Measurements from ENCODE around the gene TNFRSF12A.

TNFRSF12A gene

DNA sequence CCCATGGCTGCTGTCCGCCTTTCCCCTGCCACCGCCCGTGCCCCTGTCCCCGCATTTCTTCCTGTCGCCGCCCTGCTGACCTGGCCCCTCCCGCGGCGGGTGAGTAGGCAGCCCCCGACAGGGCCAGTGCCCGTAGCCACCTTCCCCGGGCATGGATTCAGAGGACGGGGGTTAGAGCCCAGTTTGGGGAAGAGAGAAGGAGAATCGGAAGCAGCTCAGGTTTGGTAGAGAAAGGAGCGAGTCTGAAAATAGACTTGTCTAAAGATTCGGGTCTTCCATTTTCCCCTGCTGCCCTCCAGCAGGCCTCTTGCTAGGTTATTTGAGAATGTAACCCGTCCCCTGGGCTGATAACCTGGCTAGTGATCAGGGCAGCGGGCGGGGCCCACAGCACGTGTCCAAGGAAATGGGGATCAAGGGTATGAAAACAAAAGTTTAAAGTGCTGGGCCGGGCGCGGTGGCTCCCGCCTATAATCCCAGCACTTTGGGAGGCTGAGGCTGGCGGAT lies 15.3 kb upstream of the TNFRSF12A start:
- no peak for DNase-seq (ENCODE audit: low read depth)
- Histone ChIP-seq H3K4me1 (ENCODE audit: control insufficient read depth, insufficient read depth, low read length) (peaks cover 11% of the 10 kb centered on the region), H3K4me3 (ENCODE audit: low read length) (peak overlapping the region; percentile 56), H3K36me3 (ENCODE audit: control insufficient read depth, insufficient read depth, low read length, severe bottlenecking) (no peaks in the 10 kb centered on the region), H3K9ac (ENCODE audit: low read length) (no peak overlapping the region), H3K27me3 (replicated peaks; ENCODE audit: control insufficient read depth, insufficient read depth, low read length) (peaks cover 35% of the 10 kb centered on the region), H3K9me3 (ENCODE audit: control insufficient read depth, low read length) (no peaks in the 10 kb centered on the region)

DNA sequence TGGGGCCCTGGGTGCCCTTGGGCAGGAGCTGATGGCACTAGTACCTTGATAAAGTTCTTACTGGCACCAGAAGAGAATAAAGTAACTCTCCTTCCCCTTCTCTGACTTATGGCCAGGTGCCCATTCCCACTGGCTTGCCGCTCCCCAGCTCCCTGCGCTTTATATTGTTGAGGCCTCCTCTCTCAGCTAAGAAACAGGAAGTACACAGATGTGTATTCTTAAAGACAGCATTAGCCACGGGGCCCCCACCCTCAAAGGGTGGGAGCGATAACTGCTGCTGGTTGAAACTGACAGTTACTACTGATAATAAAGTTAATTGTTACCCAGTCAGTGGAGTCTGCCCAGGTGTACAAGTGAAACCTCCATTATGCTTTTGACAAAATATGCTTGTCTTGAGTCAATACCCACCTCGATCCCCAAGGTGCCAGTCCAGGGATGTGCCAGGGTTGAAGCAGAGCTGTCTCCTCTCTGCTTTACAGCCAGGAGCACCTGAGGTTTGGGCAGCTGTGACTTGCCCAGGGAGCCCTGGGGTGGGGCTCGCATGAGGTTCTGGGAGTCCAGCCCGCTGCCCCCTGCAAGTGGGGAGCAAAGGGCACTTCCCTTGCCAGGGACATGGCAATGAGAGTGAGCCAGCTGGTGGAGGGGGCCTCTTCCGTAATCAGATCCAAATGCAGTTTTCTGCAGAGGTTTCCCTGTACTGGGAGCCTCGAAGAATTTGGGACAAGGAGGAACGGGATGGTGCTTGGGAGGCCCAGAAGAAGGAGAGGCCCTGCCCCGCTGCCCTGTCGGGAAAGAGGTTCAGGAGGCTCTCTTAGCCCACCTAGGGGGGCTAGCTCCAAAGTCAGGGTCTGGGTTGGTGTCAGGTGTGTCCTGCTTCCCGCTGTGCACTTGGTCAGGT lies 12.9 kb upstream of the TNFRSF12A start:
- Histone ChIP-seq H3K9ac (ENCODE audit: low read length) (no peak overlapping the region), H3K27me3 (replicated peaks; ENCODE audit: control insufficient read depth, insufficient read depth, low read length) (peaks cover 40% of the 10 kb centered on the region), H3K4me3 (ENCODE audit: low read length) (no peak overlapping the region), H3K36me3 (ENCODE audit: control insufficient read depth, insufficient read depth, low read length, severe bottlenecking) (no peaks in the 10 kb centered on the region), H3K4me1 (ENCODE audit: control insufficient read depth, insufficient read depth, low read length) (peaks cover 11% of the 10 kb centered on the region), H3K9me3 (ENCODE audit: control insufficient read depth, low read length) (no peaks in the 10 kb centered on the region)
- DNase-seq (ENCODE audit: low read depth) = no peak

DNA sequence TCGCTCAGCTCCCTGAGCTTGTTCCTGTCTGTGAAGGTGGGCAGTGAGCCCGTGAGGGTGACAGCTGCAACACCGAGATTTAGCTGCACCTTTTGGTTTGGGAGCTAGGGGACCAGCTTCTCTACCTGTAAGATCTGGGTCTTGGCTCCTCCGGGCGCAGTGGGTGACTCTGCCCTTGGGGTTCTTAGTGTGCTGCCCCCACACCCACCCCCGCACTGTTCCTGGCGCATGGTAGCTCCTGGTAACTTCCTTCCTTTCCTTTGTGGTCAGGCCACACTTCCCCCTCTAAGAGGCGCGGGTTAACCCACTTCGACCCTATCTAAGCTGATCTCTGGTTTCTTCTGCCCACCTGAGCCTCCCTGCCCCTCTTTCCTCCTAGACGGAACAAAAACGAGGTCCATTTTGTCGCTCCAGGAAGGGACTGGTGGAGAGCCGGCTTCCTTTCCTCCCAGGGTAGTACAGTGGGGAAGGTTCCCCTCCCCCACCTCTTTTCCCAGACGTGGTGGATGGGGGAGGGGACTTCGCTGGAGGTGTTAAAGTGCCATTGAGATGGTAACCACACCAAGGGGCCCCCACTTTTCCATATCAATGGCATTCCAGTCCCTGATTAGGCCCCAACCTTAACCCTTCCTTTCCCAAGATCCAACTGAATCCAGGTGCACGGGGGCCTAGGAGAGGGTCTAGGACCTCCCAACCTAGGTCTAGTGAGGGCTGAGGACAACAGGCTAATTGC lies 12.0 kb upstream of the TNFRSF12A start:
- H3K4me3 ChIP-seq (ENCODE audit: low read length) = no peak overlapping the region
- H3K27me3 ChIP-seq (replicated peaks; ENCODE audit: control insufficient read depth, insufficient read depth, low read length) = peaks cover 47% of the 10 kb centered on the region
- no peak for DNase-seq (ENCODE audit: low read depth)
- H3K9me3 ChIP-seq (ENCODE audit: control insufficient read depth, low read length) = no peaks in the 10 kb centered on the region
- no peak overlapping the region for H3K9ac ChIP-seq (ENCODE audit: low read length)
- peaks cover 11% of the 10 kb centered on the region for H3K4me1 ChIP-seq (ENCODE audit: control insufficient read depth, insufficient read depth, low read length)
- H3K36me3 ChIP-seq (ENCODE audit: control insufficient read depth, insufficient read depth, low read length, severe bottlenecking) = no peaks in the 10 kb centered on the region

DNA sequence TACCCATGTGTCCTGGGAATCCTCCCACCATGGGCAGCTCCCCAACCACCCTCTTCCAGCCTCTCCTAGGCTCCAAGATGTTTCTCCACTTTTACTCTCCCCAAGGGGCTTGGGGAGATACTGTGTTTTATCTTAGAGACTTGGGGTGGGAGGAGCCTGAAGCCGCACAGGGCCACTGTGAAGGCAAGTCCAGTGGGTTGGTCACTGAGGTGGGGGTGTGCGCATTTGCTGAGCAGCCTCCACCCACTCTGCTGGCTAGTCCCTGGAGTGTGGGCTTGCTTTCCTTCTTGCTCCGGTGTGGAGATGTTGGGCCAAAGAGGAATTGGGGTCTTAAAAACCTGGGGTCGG lies 11.5 kb upstream of the TNFRSF12A start:
- Histone ChIP-seq H3K36me3 (ENCODE audit: control insufficient read depth, insufficient read depth, low read length, severe bottlenecking) (no peaks in the 10 kb centered on the region), H3K4me3 (ENCODE audit: low read length) (no peak overlapping the region), H3K9me3 (ENCODE audit: control insufficient read depth, low read length) (no peaks in the 10 kb centered on the region), H3K4me1 (ENCODE audit: control insufficient read depth, insufficient read depth, low read length) (peaks cover 11% of the 10 kb centered on the region), H3K9ac (ENCODE audit: low read length) (no peak overlapping the region), H3K27me3 (replicated peaks; ENCODE audit: control insufficient read depth, insufficient read depth, low read length) (peaks cover 53% of the 10 kb centered on the region)
- DNase-seq (ENCODE audit: low read depth) = no peak

DNA sequence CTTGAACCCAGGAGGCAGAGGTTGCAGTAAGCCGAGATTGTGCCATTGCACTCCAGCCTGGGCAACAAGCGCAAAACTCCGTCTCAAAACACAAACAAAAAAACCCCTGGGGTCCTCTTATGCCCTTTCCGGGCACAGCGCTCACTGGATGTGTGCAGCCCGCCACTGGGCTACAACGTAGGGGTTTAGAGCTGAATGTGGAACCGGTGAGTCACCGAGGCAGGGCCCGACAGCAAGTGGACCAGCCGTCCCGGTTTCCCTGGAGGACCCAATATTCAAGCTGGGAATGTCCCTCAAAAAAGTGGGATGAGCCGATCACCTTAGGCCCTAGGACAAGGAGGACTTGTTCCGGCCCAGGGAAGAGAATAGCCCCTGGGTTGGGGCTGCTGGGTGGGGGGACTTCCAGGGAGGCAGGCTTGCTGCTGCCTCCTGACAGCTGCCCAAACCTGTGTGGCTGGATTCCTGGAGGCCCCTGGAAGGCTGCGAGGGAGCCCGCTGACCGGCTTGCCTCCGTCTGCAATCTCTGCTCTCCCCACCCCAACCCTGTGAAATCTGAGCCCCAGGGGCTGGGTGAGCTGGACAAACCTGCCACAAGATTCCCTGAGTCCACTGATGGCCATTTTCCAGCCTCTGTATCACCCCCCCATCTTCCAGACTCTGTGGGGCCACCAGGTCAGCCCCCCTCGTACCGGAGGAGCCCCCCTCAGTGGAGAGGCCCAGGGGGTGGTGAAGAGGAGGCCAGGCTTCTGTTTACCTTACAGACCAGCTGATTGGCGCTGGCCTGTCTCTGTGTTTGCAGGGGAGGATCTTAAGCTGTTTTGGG lies 10.4 kb upstream of the TNFRSF12A start:
- no peaks in the 10 kb centered on the region for H3K9me3 ChIP-seq (ENCODE audit: control insufficient read depth, low read length)
- H3K9ac ChIP-seq (ENCODE audit: low read length) = no peak overlapping the region
- DNase-seq (ENCODE audit: low read depth) = no peak
- no peak overlapping the region for H3K4me3 ChIP-seq (ENCODE audit: low read length)
- H3K27me3 ChIP-seq (replicated peaks; ENCODE audit: control insufficient read depth, insufficient read depth, low read length) = peaks cover 61% of the 10 kb centered on the region
- no peaks in the 10 kb centered on the region for H3K36me3 ChIP-seq (ENCODE audit: control insufficient read depth, insufficient read depth, low read length, severe bottlenecking)
- H3K4me1 ChIP-seq (ENCODE audit: control insufficient read depth, insufficient read depth, low read length) = peaks cover 11% of the 10 kb centered on the region

DNA sequence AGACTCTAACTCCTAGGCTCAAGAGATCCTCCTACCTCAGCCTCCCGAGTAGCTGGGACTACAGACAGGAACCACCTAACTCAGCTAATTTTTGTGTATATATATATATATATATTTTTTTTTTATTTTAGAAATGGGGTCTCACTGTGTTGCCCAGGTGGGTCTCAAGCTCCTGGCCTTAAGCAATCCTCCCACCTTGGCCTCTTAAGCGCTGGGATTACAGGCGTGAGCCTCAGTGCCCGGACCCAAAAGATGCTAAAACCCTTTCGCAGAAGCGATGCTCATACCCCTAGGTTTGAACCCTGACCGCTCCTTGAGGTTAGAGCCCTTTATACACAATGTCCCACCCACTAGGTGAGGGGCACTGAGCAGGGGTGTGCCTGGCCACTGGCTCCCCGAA lies 9.7 kb upstream of the TNFRSF12A start:
- Histone ChIP-seq H3K36me3 (ENCODE audit: control insufficient read depth, insufficient read depth, low read length, severe bottlenecking) (no peaks in the 10 kb centered on the region), H3K9me3 (ENCODE audit: control insufficient read depth, low read length) (no peaks in the 10 kb centered on the region), H3K4me3 (ENCODE audit: low read length) (no peak overlapping the region), H3K9ac (ENCODE audit: low read length) (no peak overlapping the region), H3K27me3 (replicated peaks; ENCODE audit: control insufficient read depth, insufficient read depth, low read length) (peaks cover 63% of the 10 kb centered on the region), H3K4me1 (ENCODE audit: control insufficient read depth, insufficient read depth, low read length) (peaks cover 11% of the 10 kb centered on the region)
- DNase-seq (ENCODE audit: low read depth) = no peak

DNA sequence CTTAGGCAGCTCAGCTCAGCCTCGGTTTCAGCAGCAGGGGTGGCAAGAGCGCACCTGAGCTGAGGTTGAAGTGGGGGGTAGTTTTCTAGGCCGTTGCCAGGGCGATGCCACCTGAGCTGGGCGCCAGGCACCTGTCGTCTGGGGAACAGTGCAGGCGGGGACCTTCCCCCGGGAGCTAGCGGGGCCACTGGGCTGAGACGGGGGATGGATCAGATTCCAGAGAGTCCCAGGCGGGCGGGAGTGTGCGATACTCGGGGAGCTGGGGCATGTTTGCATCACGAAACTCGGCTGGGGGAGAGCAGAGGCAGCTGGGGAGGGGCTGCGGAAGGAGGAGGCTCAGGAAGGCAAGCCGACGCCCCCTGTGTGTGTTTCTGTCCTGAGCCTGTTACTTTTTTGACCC lies 7.9 kb upstream of the TNFRSF12A start:
- H3K4me1 ChIP-seq (ENCODE audit: control insufficient read depth, insufficient read depth, low read length) = peaks cover 11% of the 10 kb centered on the region
- H3K4me3 ChIP-seq (ENCODE audit: low read length) = no peak overlapping the region
- H3K27me3 ChIP-seq (replicated peaks; ENCODE audit: control insufficient read depth, insufficient read depth, low read length) = peaks cover 55% of the 10 kb centered on the region
- H3K36me3 ChIP-seq (ENCODE audit: control insufficient read depth, insufficient read depth, low read length, severe bottlenecking) = no peaks in the 10 kb centered on the region
- no peak for DNase-seq (ENCODE audit: low read depth)
- no peaks in the 10 kb centered on the region for H3K9me3 ChIP-seq (ENCODE audit: control insufficient read depth, low read length)
- H3K9ac ChIP-seq (ENCODE audit: low read length) = no peak overlapping the region

DNA sequence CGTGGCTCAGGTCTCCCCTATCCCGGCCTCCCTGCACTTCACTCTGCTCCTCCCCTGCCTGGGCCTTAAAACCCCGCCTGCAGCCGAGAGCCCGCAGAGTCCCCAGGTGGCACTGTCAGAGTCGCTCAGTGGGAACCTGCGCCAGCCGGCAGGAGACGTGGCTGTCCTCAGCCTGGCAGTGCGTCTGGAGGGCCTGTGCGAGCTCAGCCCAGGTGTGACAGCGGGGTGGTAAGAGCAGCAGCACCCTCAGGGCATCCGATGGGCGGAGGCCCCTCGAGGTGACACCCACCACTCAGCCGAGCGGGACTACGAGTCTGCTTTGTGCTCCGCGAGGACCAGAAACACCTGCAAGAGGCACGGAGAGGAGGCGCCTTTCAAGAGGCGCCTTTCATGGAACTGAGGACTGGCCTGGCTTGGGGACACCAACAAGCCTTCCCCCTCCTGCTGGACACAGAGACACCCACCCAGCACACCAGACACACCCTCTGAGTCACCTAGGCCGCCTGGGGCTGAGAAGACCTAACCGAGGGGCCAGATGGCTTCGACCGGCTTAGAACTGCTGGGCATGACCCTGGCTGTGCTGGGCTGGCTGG lies 7.2 kb upstream of the TNFRSF12A start, which contains the start of gene CLDN9:
TSS of gene CLDN9 (plus strand) at position 96 of the 593 bp plus-strand sequence. CDS start at position 536, 440 bp downstream.
- Histone ChIP-seq H3K9me3 (ENCODE audit: control insufficient read depth, low read length) (no peaks in the 10 kb centered on the region), H3K4me3 (ENCODE audit: low read length) (no peak within 1 kb of the TSS), H3K27me3 (replicated peaks; ENCODE audit: control insufficient read depth, insufficient read depth, low read length) (peaks cover 50% of the 10 kb centered on the region), H3K9ac (ENCODE audit: low read length) (no peak within 1 kb of the TSS), H3K36me3 (ENCODE audit: control insufficient read depth, insufficient read depth, low read length, severe bottlenecking) (no peaks in the 10 kb centered on the region), H3K4me1 (ENCODE audit: control insufficient read depth, insufficient read depth, low read length) (peaks cover 7% of the 10 kb centered on the region)
- no peak for DNase-seq (ENCODE audit: low read depth)

DNA sequence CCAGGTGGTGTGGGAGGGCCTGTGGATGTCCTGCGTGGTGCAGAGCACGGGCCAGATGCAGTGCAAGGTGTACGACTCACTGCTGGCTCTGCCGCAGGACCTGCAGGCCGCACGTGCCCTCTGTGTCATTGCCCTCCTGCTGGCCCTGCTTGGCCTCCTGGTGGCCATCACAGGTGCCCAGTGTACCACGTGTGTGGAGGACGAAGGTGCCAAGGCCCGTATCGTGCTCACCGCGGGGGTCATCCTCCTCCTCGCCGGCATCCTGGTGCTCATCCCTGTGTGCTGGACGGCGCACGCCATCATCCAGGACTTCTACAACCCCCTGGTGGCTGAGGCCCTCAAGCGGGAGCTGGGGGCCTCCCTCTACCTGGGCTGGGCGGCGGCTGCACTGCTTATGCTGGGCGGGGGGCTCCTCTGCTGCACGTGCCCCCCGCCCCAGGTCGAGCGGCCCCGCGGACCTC lies 6.6 kb upstream of the TNFRSF12A start:
- Histone ChIP-seq H3K9ac (ENCODE audit: low read length) (no peak overlapping the region), H3K4me1 (ENCODE audit: control insufficient read depth, insufficient read depth, low read length) (peaks cover 2% of the 10 kb centered on the region), H3K9me3 (ENCODE audit: control insufficient read depth, low read length) (no peaks in the 10 kb centered on the region), H3K4me3 (ENCODE audit: low read length) (no peak overlapping the region), H3K27me3 (replicated peaks; ENCODE audit: control insufficient read depth, insufficient read depth, low read length) (peaks cover 49% of the 10 kb centered on the region), H3K36me3 (ENCODE audit: control insufficient read depth, insufficient read depth, low read length, severe bottlenecking) (no peaks in the 10 kb centered on the region)
- DNase-seq (ENCODE audit: low read depth) = no peak

DNA sequence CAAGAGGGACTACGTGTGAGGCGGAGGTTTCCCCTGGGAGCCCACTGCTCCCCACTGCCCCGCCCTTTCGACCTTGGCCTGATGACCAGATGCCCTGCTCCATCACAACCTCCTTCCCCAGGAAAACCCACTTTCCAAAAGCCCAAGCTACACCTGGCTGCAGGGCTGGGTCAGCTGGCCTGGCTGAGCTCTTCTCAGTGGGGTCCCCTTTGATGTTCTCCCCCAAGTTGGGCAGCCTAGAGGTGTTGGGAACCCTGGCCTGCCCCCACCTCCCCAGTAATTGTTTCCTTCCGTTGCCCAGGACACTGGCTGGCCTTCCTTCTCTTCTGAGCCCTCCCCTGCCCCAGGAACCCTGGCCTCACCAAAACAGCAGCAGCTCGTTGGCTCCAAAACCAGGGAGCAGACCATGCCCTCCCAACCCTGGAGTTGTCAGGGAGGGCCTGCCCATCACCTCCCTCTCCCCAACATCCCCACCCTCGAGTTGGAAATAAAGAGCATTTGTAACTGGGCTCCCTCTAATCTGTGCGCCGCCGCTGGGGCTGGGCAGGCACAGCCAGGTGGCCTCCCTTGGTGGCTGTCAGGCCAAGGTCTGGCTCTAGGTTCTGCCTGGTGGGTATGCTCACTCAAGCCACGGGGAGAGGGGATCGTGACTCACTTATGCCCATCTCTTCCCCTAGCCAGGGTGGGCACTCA lies 6.0 kb upstream of the TNFRSF12A start:
- no peak overlapping the region for H3K9ac ChIP-seq (ENCODE audit: low read length)
- H3K4me1 ChIP-seq (ENCODE audit: control insufficient read depth, insufficient read depth, low read length) = no peaks in the 10 kb centered on the region
- no peaks in the 10 kb centered on the region for H3K9me3 ChIP-seq (ENCODE audit: control insufficient read depth, low read length)
- no peak for DNase-seq (ENCODE audit: low read depth)
- no peaks in the 10 kb centered on the region for H3K36me3 ChIP-seq (ENCODE audit: control insufficient read depth, insufficient read depth, low read length, severe bottlenecking)
- H3K27me3 ChIP-seq (replicated peaks; ENCODE audit: control insufficient read depth, insufficient read depth, low read length) = peaks cover 46% of the 10 kb centered on the region
- no peak overlapping the region for H3K4me3 ChIP-seq (ENCODE audit: low read length)

Measured in adipocyte (in vitro differentiated cells).